Activated naive CD4-positive, alpha-beta T cell treated with anti-CD3 and anti-CD28 coated beads for 36 hours (primary cell): ENCODE measurements around the gene VAMP5. TPM values are rescaled to one million over a fixed set of nuclear protein-coding genes. Genes with fewer than 3 reads are reported as not detected.

Source experiments
- CTCF ChIA-PET: fragments of 350-600 bp; sonication (Branson Sonifier 250); formaldehyde crosslinking; loops from one replicate; lab custom pipeline; 2021; ENCODE audit warnings: antibody characterized with exemption; lab: Charles Lee
- DNase-seq: peaks from one replicate; pipeline ENCODE4 v3.0.0-alpha.2; 2020
- H3K27ac Mint-ChIP-seq: one replicate; pipeline ENCODE4 v1.8.0; 2021; ENCODE audit warnings: mild to moderate bottlenecking, mixed read lengths
- H3K27me3 Mint-ChIP-seq: one replicate; pipeline ENCODE4 v1.8.0; 2021; ENCODE audit warnings: low read depth, mixed read lengths
- H3K36me3 Mint-ChIP-seq: one replicate; pipeline ENCODE4 v1.8.0; 2021; ENCODE audit warnings: low read depth, mixed read lengths
- H3K4me1 Mint-ChIP-seq: one replicate; pipeline ENCODE4 v1.8.0; 2021; ENCODE audit warnings: low read depth, mixed read lengths
- H3K4me3 Mint-ChIP-seq: one replicate; pipeline ENCODE4 v1.8.0; 2021; ENCODE audit warnings: mild to moderate bottlenecking, moderate library complexity, mixed read lengths
- H3K9me3 Mint-ChIP-seq: one replicate; pipeline ENCODE4 v1.8.0; 2021; ENCODE audit warnings: mixed read lengths
- intact Hi-C: fragments of 100-400 bp; cut with micrococcal nuclease; formaldehyde crosslinking; loops from one replicate; pipeline ENCODE4 v1.15.1; 2023
- total RNA-seq, 2 experiments: library from RNA; stranded (reverse); gene quantifications; one replicate each; pipeline ENCODE4 v1.2.3, GENCODE V29; 2021

The VAMP5 gene
- total RNA-seq, 2 experiments from 2014 or later: 18.4 to 21.8 TPM

DNA sequence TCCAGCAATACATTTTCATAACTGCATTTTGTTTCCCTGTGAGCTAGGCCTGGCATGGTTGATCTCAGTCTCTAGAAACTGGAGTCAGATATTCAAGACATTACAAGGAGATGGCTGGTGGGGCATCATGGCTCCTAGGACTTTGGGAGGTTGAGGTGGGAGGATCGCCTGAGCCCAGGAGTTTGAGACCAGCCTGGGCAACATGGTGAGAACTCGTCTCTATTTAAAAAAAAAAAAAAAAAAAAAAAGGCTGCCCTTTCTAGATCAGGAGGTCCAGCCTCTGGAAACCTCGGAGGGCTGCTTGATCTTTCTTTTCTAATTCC, 7.2 kb upstream of the VAMP5 start:
- Mint-ChIP-seq H3K36me3 (peaks cover 7% of the 10 kb centered on the region), H3K9me3 (no peaks in the 10 kb centered on the region), H3K4me1 (peaks cover 28% of the 10 kb centered on the region), H3K4me3 (peak overlapping the region; percentile 90), H3K27ac (peak overlapping the region; percentile 87), H3K27me3 (no peaks in the 10 kb centered on the region)
- CTCF ChIA-PET: interaction anchor here (0.6 to 0.9 kb wide), 2 partner anchors 54 to 60 kb away, joined by 6 to 8 read pairs; no protein-coding TSS in a partner anchor
- intact Hi-C loops: loop anchor here (1.0 kb wide), 1 partner anchor 8 kb away; no protein-coding TSS in a partner anchor
- no peak for DNase-seq

DNA sequence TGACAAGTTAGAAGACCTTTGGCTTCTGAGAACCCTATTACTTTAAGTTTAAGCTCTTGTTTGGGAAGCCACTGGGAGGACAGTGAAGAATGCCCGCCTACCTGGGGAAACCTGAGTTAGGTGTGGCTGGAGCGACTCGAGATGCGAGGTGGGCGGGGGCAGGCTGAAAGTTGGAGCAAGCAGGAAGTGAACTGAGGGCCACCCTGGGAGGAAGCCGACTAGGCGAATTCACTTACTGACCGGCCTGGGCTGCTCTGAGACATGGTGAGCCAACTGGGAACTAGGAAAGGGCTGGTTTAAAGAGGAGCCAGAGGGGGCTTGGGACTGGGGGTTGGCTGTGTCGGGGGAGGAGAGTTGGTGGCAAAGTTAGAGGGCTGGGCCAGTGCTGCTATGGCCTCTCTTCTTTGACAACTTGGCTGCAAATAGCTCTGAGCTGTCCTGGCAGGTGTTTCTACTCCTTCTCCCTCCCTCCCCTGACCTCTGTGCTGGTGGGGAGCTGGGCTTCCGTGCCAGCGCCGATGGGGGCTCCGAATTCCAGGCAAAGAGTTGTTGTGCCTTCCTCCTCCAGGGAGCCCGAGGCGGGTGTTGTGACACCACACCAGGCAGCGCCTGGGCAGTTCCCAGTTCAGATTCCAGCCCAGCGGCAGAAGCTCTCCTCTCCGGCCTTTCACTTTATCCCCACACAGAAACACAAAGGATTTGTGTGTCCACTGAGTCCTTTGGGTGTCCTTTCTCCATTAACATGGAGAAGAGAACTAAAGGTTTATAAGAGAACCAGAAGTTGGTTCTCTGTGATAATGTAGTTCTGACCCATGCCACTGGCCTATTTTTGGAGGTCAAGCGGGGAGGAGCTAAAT, 6.6 kb upstream of the VAMP5 start, which contains the start of gene VAMP8:
TSS of gene VAMP8 (plus strand) at position 201 of the 857 bp plus-strand sequence. CDS start at position 262, 61 bp downstream.
- no peaks in the 10 kb centered on the region for H3K27me3 Mint-ChIP-seq
- no peaks in the 10 kb centered on the region for H3K9me3 Mint-ChIP-seq
- H3K27ac Mint-ChIP-seq: peak within 1 kb of the TSS; percentile 87
- peaks cover 28% of the 10 kb centered on the region for H3K4me1 Mint-ChIP-seq
- H3K4me3 Mint-ChIP-seq: peak within 1 kb of the TSS; percentile 90
- intact Hi-C loops: loop anchor here (1.0 kb wide), 2 partner anchors 8 to 16 kb away; partner anchors contain the start of gene GGCX
- H3K36me3 Mint-ChIP-seq: peaks cover 7% of the 10 kb centered on the region
- CTCF ChIA-PET: interaction anchor here (0.6 to 1.9 kb wide), 3 partner anchors 18 to 53 kb away, joined by 5 to 8 read pairs (median 8); partner anchors contain the start of gene RNF181
- DNase-seq: peak; percentile 80

DNA sequence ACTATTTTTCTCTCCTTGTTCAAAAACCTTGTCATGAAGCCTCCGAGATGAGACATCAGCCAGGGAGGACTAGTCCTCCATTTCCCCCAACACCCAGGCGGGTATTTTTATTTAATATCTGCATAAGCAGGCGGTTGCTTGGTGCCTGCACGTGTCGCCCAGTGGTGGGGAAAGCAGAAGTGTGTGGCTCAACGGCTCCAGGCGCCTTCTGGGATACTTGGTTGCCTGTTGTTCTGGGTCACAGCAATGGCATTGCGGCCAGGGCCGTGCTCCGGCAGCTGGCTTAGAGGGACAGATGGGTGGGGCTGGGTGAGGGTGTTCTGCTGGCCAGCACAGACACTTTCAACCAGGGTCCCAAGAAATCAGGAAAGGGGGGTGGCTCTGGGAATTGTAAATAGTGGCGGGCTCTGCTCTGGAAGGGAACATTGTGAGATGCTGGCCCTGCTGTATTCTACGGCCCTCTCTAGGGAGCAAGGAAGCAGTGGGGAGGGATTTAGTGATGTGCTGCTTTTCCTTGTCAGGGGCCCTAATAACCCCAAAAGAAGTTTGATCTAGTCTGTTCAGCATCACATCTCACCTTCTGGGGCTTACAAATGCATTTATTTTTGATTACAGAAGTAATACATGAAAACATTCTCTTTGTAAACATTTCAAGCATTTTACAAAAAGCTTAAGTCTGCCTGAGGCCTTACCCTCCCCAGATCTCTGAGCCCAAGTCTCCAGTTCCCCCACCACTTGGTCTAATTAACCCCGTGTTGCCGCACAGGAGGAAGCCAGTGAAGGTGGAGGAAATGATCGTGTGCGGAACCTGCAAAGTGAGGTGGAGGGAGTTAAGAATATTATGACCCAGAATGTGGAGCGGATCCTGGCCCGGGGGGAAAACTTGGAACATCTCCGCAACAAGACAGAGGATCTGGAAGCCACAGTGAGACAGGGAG, 5.7 kb upstream of the VAMP5 start:
- Mint-ChIP-seq H3K27me3 (no peaks in the 10 kb centered on the region), H3K4me3 (peak overlapping the region; percentile 90), H3K36me3 (peaks cover 9% of the 10 kb centered on the region), H3K9me3 (no peaks in the 10 kb centered on the region), H3K27ac (peak overlapping the region; percentile 87), H3K4me1 (peaks cover 33% of the 10 kb centered on the region)
- intact Hi-C loops: loop anchor here (1.0 kb wide), 1 partner anchor 17 kb away; the partner anchor contains the start of gene GGCX
- CTCF ChIA-PET: interaction anchor here (0.6 to 1.9 kb wide), 4 partner anchors 17 to 191 kb away, joined by 5 to 8 read pairs (median 6); partner anchors contain the start of gene RNF181
- peak; percentile 51 for DNase-seq

DNA sequence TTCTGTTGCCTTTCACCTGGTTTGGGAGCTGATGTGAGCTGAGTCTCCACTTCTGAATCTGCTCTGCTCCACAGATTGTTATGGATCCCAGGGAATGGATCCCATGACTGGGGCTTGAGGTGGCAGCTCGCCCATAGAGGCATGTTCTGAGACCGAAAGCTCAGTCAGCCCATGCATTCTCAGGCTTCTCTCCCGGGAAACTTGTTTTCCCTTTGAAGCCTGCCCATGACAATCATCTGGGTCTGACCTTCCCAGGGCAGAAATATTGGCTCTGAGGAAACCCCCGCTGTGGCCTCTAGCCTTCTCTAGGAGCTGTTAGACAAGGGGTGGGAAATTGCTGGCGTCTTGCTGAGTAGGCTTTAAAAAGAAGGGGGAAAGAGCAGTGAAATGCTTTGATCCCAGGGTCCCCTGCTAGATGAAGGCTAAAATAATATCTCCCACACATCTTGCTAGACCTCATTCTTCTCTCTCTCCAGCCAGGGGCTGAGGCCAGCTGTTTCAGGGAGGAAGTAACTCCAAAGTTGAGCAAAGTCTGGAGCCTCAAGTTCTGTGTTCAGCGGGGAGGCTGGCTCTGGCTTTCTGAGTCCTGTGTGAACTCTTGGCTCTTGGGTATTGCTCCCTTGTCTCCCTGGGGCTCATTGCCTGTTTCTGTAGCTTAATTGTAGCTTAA, 4.8 kb upstream of the VAMP5 start:
- peaks cover 10% of the 10 kb centered on the region for H3K36me3 Mint-ChIP-seq
- H3K4me1 Mint-ChIP-seq: peaks cover 38% of the 10 kb centered on the region
- CTCF ChIA-PET: interaction anchor here (0.6 to 1.9 kb wide), 3 partner anchors 28 to 192 kb away, joined by 5 to 8 read pairs (median 6); no protein-coding TSS in a partner anchor

DNA sequence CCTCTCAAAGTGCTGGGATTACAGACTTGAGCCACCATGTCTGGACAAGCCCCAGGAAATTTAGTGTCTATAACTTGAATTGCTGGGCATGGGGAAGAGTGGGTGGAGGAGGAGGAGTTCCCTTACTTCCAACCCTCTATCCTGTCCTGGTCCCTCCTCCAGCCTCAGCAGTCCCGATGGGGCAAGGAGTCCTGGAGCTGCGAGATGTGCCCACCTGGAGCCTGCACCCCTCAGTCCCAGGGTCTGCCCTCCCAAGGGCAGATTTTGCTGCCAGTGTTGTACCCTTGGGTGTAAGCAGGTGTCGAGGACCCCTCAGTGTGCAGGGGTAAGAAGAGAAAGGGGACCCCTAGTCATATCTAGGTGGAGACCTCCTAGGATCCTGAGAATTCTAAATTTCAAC, 4.0 kb upstream of the VAMP5 start:
- no peaks in the 10 kb centered on the region for H3K9me3 Mint-ChIP-seq
- no peak for DNase-seq
- H3K27ac Mint-ChIP-seq: no peak overlapping the region
- intact Hi-C loops: no loop called here
- no peaks in the 10 kb centered on the region for H3K27me3 Mint-ChIP-seq
- H3K4me1 Mint-ChIP-seq: peaks cover 43% of the 10 kb centered on the region
- CTCF ChIA-PET: interaction anchor here (1.5 kb wide), 1 partner anchor 57 kb away, joined by 6 read pairs; no protein-coding TSS in a partner anchor
- peaks cover 10% of the 10 kb centered on the region for H3K36me3 Mint-ChIP-seq
- H3K4me3 Mint-ChIP-seq: no peak overlapping the region

More for the DNA sequence above, 4.8 kb upstream of the VAMP5 start:
- intact Hi-C loops: no loop called here
- Mint-ChIP-seq H3K27me3 (no peaks in the 10 kb centered on the region), H3K4me3 (peak overlapping the region; percentile 90), H3K9me3 (no peaks in the 10 kb centered on the region), H3K27ac (peak overlapping the region; percentile 87)
- no peak for DNase-seq

DNA sequence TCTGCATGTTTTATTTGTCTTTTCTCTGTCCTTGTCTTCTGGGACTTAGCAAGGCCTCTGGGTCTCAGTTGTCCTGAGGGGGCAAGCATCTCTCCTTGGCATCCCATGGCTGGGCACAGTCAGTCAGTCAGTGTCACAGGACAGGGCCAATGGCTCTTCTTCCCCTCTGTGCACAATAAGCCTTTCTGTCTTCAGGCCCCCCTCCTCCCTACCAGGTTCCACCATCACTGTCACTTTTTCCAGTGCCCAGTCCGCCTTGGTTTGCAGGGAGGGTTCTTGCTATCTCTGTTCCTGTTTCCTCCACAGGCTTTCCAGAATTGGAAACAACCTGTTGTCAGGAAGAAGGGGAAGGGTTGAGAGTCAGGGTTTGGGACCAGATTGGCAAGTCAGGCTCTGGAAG, 1.7 kb upstream of the VAMP5 start:
- Mint-ChIP-seq H3K4me1 (peaks cover 51% of the 10 kb centered on the region), H3K4me3 (no peak overlapping the region), H3K9me3 (no peaks in the 10 kb centered on the region), H3K27me3 (no peaks in the 10 kb centered on the region), H3K36me3 (peaks cover 10% of the 10 kb centered on the region), H3K27ac (no peak overlapping the region)
- intact Hi-C loops: no loop called here
- CTCF ChIA-PET: no interaction called here
- DNase-seq: no peak

DNA sequence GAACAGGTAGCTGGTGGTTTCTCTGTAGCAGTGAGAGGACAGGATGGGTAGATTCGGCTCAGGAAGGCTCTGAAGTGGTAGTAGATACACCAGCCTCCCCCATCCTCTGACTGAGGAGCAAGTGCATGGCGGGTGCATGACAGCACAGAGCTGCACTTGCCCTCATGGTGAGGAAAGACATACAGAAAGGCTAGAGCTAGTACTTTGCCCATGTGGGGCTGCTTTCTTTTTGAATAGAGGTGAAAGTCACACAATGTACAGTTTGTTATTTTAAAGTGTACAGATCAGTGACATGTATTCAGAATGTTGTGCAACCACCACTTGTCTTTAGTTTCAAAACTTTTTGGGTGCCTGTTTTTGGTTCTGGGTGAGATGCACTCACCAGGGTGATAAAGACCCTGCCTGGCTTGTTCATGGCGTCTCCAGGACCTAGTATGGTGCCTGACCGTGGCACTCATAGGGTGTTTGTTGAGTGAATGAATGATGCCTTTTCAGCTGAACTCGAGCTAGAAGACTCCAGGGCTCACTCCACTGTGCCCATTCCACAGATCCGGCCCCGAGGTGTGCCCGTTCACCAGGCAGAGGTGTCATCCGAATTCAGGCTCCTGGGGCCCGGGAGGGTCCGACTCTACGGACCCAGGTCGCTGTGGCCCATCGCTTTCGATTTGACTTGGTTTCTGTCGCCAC, 421 bp upstream of the VAMP5 start:
- intact Hi-C loops: loop anchor here (1.0 to 2.0 kb wide), 4 partner anchors 10 to 45 kb away; partner anchors contain the start of genes C2orf68, GGCX and MAT2A
- peaks cover 9% of the 10 kb centered on the region for H3K36me3 Mint-ChIP-seq
- no peaks in the 10 kb centered on the region for H3K27me3 Mint-ChIP-seq
- peak; percentile 62 for DNase-seq
- peak overlapping the region; percentile 71 for H3K4me3 Mint-ChIP-seq
- H3K9me3 Mint-ChIP-seq: no peaks in the 10 kb centered on the region
- peak overlapping the region; percentile 84 for H3K27ac Mint-ChIP-seq
- peaks cover 53% of the 10 kb centered on the region for H3K4me1 Mint-ChIP-seq
- CTCF ChIA-PET: interaction anchor here (1.2 to 1.3 kb wide), 2 partner anchors 53 to 164 kb away, joined by 3 read pairs; no protein-coding TSS in a partner anchor

DNA sequence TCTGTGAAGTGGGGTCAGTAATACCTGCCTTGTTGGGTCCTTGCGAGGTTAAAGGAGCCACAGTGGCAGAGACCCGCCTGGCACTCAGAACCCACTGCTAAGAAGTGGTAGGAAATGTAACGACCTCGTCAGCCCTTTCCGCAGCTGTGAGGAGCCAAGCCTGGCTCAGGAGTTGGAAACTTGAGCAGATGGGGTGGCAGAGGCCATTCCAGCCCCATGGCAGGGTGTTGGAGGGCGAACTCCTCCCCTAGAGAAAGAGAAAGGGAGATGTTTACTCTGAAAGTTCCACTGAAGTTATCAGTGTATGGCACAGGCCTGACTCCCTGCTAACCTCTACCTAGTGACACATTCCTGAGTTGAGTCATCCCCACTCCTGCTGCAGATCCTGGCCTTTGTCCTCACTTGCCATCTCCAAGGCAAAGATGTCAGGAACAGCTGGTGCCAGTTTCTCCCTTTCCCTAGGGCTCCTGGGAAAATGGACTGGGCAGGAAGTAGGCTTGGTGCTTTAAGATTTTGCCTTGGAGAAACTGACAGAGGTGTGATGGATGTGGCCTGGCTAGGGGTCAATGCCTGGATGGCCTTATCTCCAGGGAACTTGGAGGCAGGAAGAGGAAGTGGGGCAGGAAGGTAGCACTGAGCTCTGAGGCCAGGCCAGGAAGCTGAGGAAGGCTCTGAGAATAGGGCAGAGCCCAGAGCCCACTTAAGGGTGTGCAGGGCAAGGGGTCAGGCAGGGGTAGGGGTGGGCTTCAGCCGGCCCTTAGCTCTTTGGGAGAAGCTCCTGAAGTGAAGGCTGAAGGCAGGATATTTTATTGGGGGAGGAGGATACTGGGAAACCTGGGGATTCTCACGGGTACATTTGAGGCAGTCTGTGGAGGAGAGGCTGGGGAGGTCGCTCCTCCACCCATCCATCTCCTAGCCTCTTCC, 888 bp downstream of the VAMP5 start:
- H3K27me3 Mint-ChIP-seq: no peaks in the 10 kb centered on the region

DNA sequence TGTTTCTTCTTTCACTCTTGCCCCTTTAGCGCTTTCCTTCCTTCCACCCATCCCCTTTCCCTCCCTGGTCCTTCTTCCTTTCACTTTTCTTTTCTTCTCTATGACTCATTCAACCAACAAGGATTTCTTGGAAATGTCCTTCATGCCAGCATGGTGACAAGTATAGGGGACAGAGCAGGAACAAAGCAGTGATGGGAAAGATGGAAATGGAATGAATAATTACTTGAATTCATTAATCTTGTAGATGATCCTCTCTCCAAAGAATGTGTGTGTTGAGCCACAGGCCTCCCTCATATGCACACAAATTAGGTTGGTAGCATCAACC, 1.5 kb downstream of the VAMP5 start:
- no peaks in the 10 kb centered on the region for H3K9me3 Mint-ChIP-seq

More for the DNA sequence above, 888 bp downstream of the VAMP5 start:
- peak overlapping the region; percentile 79 for H3K4me3 Mint-ChIP-seq
- peak; percentile 50 for DNase-seq
- no peaks in the 10 kb centered on the region for H3K9me3 Mint-ChIP-seq
- H3K4me1 Mint-ChIP-seq: peaks cover 40% of the 10 kb centered on the region
- peak overlapping the region; percentile 83 for H3K27ac Mint-ChIP-seq
- intact Hi-C loops: loop anchor here (1.0 to 2.0 kb wide), 5 partner anchors 8 to 46 kb away; partner anchors contain the start of genes C2orf68, MAT2A, TMEM150A and VAMP8
- CTCF ChIA-PET: interaction anchor here (1.3 to 1.4 kb wide), 2 partner anchors 17 to 33 kb away, joined by 3 to 4 read pairs; partner anchors contain the start of gene TMEM150A
- peaks cover 7% of the 10 kb centered on the region for H3K36me3 Mint-ChIP-seq

DNA sequence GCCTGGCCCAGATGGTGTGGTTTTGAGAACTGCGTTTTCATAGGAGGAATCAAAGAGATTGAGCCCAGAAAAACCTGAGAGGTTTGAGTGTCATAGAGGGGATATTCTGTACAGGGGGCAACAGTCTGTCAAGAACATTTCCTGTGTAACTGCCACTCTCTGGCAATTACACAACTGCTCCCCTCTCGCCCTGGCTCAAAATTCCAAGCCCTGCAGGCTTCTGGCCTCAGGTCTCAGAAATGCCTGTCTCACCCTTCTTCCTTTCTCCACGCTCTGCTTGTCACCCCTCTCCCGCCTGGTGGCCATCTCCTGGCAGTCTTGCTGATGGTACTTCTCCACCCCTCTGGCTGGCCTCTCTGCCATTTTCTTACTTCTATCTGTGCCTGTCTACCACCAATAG, 4.0 kb downstream of the VAMP5 start:
- DNase-seq: no peak
- Mint-ChIP-seq H3K4me1 (peaks cover 27% of the 10 kb centered on the region), H3K27me3 (no peaks in the 10 kb centered on the region), H3K4me3 (no peak overlapping the region), H3K9me3 (no peaks in the 10 kb centered on the region), H3K27ac (no peak overlapping the region), H3K36me3 (peaks cover 2% of the 10 kb centered on the region)
- CTCF ChIA-PET: interaction anchor here (0.6 to 1.2 kb wide), 2 partner anchors 12 to 639 kb away, joined by 3 to 4 read pairs; no protein-coding TSS in a partner anchor
- intact Hi-C loops: no loop called here

More for the DNA sequence above, 1.5 kb downstream of the VAMP5 start:
- CTCF ChIA-PET: interaction anchor here (1.3 to 1.4 kb wide), 2 partner anchors 17 to 34 kb away, joined by 3 to 4 read pairs; partner anchors contain the start of gene TMEM150A
- Mint-ChIP-seq H3K4me3 (peak overlapping the region; percentile 79), H3K36me3 (peaks cover 7% of the 10 kb centered on the region), H3K27me3 (no peaks in the 10 kb centered on the region), H3K4me1 (peaks cover 37% of the 10 kb centered on the region), H3K27ac (peak overlapping the region; percentile 83)
- DNase-seq: no peak
- intact Hi-C loops: loop anchor here (1.0 to 2.0 kb wide), 4 partner anchors 8 to 47 kb away; partner anchors contain the start of genes C2orf68, MAT2A, TMEM150A and VAMP8
